Esophagus (tissue), 2 donors: ENCODE data around the gene IL37. TPM values are rescaled to one million over a fixed set of nuclear protein-coding genes. Genes with fewer than 3 reads are reported as not detected.

ENCODE experiments used
- H3K27ac ChIP-seq, 2 donors: one replicate each; pipeline ENCODE4 v1.5.1; 2013; ENCODE audit warnings: low read depth in 2 of 2, mild to moderate bottlenecking in 2 of 2, inconsistent platforms in 1 of 2, low read length in 1 of 2, moderate library complexity in 1 of 2
- H3K27me3 ChIP-seq, 2 donors: one replicate each; pipeline ENCODE4 v1.6.1; 2013; ENCODE audit warnings: low read length in 2 of 2, control low read depth in 1 of 2, mild to moderate bottlenecking in 1 of 2; ENCODE audit not compliant: insufficient read depth in 2 of 2, control insufficient read depth in 1 of 2
- H3K36me3 ChIP-seq, 2 donors: one replicate each; pipeline ENCODE4 v1.6.1; 2013; ENCODE audit warnings: low read length in 1 of 2; ENCODE audit not compliant: control insufficient read depth in 2 of 2, insufficient read depth in 2 of 2
- H3K4me1 ChIP-seq, 2 donors: one replicate each; pipeline ENCODE4 v1.6.1; 2013; ENCODE audit warnings: low read length in 1 of 2; ENCODE audit not compliant: control insufficient read depth in 2 of 2, insufficient read depth in 2 of 2
- H3K4me3 ChIP-seq, 2 donors: one replicate each; pipeline ENCODE4 v1.5.1; 2013; ENCODE audit warnings: low read length in 2 of 2, mild to moderate bottlenecking in 2 of 2, low read depth in 1 of 2, moderate library complexity in 1 of 2
- H3K9me3 ChIP-seq, 2 donors: one replicate each; pipeline ENCODE4 v1.6.1; 2013; ENCODE audit warnings: mild to moderate bottlenecking in 2 of 2, low read depth in 1 of 2, low read length in 1 of 2, moderate library complexity in 1 of 2; ENCODE audit not compliant: control insufficient read depth in 2 of 2, insufficient read depth in 1 of 2
- WGBS, 2 donors: extraction: QIAGEN DNeasy Blood & Tissue Kit; methylation state at CpG; one replicate each; pipeline ENCODE4 v1.1.7; 2013; 5-methylcytosine and 5-hydroxymethylcytosine counted together
- polyA plus RNA-seq, 2 donors: library from polyadenylated mRNA; stranded (reverse); fragments of 200-250 nt; gene quantifications; one replicate each; pipeline ENCODE4 v1.2.3, GENCODE V29; 2013
- donor health status: healthy with polysubstance abuse.
- donor health status: Bipolar disorder and iron deficiency.

IL37 gene
- polyA plus RNA-seq, 2 donors: 0.06 to 0.12 TPM

- Histone ChIP-seq H3K4me3 (no peak overlapping the region), H3K27me3 (no peaks in the 10 kb centered on the region), H3K4me1 (peaks cover 2 to 9% of the 10 kb centered on the region in 2 donors), H3K36me3 (no peaks in the 10 kb centered on the region), H3K27ac (peak overlapping the region; percentile 78 to 91), H3K9me3 (no peaks in the 10 kb centered on the region)
- WGBS, 2 donors: 53 to 68% methylated on average over 6 of the region's 6 CpGs
Observed at GRCh38 chr2:112877423-112877822, 33.5 kb upstream of the IL37 start.

DNA sequence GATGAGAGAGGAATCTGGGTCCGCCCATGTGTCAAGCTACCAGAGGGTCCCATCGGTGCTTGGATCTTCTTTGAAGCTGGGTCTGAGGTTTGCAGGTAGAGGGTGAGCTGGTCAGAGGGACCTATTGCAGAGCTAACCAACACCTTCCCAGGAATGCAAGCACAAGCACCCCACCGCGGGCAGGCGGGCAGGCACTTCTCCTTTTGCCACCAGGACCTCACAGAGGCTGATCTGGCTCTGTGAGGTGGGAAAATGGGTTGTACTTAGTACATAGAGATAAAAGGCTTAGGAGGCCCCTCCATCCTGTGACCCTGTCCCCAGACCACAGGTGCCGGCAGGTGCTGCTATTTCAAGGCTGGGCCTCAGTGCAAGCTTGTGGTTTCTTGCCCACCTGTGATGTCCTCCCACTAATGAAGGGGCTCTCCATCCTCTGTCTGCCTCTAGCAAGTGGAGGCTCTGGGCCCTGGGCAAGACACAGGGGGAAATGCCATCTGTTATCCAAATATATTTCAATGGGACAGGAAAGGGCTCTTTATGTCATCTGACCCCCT, 31.4 kb upstream of the IL37 start:
- Histone ChIP-seq H3K4me3 (no peak overlapping the region), H3K36me3 (no peaks in the 10 kb centered on the region), H3K9me3 (no peaks in the 10 kb centered on the region), H3K27ac (no peak overlapping the region), H3K4me1 (peaks cover 2 to 9% of the 10 kb centered on the region in 2 donors), H3K27me3 (no peaks in the 10 kb centered on the region)
- 83 to 91% methylated on average over 6 of the region's 6 CpGs for WGBS, 2 donors

- 81 to 83% methylated on average over 5 of the region's 5 CpGs for WGBS, 2 donors
- Histone ChIP-seq H3K4me3 (no peak overlapping the region), H3K27ac (peak overlapping the region in 1 of 2 donors; percentile 36), H3K27me3 (no peaks in the 10 kb centered on the region), H3K9me3 (no peaks in the 10 kb centered on the region), H3K36me3 (no peaks in the 10 kb centered on the region), H3K4me1 (peaks cover 2 to 9% of the 10 kb centered on the region in 2 donors)
Observed at GRCh38 chr2:112880091-112880531, 30.9 kb upstream of the IL37 start.

DNA sequence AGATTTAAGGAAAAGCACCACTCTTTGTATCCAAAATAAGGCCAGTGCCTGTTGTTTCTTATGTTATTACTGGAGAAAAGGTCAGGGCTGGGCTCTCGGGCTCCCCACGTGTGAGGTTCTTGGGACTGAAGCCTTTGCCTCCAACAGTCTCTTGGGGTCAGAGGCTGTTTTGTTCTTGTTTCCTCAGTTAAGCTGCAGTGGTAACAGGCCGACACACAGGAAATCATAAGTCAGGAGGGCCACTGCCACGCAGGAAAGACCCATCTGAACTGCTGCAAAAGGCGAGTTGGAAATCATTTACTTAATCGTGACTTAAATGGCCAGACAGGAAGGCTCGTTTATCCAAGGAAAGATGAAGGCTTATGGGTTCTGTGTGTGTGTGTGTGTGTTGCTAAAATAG, 30.3 kb upstream of the IL37 start:
- no peaks in the 10 kb centered on the region for H3K27me3 ChIP-seq
- no peaks in the 10 kb centered on the region for H3K36me3 ChIP-seq
- WGBS, 2 donors: 71 to 74% methylated on average over 7 of the region's 7 CpGs
- H3K4me1 ChIP-seq: peaks cover 2 to 9% of the 10 kb centered on the region in 2 donors
- H3K4me3 ChIP-seq: no peak overlapping the region
- H3K27ac ChIP-seq: no peak overlapping the region
- no peaks in the 10 kb centered on the region for H3K9me3 ChIP-seq

- no peaks in the 10 kb centered on the region for H3K27me3 ChIP-seq
- no peaks in the 10 kb centered on the region for H3K36me3 ChIP-seq
- peak overlapping the region in 1 of 2 donors; percentile 53 for H3K27ac ChIP-seq
- WGBS, 2 donors: 65 to 71% methylated on average over 5 of the region's 5 CpGs
- H3K9me3 ChIP-seq: no peaks in the 10 kb centered on the region
- H3K4me1 ChIP-seq: peaks cover 2 to 9% of the 10 kb centered on the region in 2 donors
- no peak overlapping the region for H3K4me3 ChIP-seq
Observed at GRCh38 chr2:112881217-112881985, 29.6 kb upstream of the IL37 start.

DNA sequence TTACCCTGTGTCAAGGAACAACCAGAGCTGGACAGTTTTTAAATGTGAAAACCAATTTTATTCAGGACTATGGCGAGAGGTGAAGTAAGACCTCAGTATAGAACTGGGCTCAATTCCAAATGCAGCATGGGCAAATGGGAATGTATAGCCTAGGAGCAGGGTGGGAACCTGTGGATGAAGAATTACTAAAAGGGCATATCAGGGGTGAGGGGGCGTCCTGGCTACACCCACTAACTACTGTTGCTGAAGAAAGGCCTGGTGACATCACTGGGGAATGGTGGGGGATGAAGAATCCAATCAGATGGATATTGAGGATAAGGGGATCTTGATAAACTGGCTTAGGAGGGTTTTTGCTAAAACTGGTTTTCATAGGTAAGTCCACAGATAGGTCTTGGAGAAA, 27.3 kb upstream of the IL37 start:
- no peak overlapping the region for H3K27ac ChIP-seq
- H3K27me3 ChIP-seq: no peaks in the 10 kb centered on the region
- peaks cover 2 to 4% of the 10 kb centered on the region in 2 donors for H3K4me1 ChIP-seq
- no peaks in the 10 kb centered on the region for H3K9me3 ChIP-seq
- no peak overlapping the region for H3K4me3 ChIP-seq
- no peaks in the 10 kb centered on the region for H3K36me3 ChIP-seq
- WGBS, 2 donors: 88 to 90% methylated on average over 2 of the region's 2 CpGs

DNA sequence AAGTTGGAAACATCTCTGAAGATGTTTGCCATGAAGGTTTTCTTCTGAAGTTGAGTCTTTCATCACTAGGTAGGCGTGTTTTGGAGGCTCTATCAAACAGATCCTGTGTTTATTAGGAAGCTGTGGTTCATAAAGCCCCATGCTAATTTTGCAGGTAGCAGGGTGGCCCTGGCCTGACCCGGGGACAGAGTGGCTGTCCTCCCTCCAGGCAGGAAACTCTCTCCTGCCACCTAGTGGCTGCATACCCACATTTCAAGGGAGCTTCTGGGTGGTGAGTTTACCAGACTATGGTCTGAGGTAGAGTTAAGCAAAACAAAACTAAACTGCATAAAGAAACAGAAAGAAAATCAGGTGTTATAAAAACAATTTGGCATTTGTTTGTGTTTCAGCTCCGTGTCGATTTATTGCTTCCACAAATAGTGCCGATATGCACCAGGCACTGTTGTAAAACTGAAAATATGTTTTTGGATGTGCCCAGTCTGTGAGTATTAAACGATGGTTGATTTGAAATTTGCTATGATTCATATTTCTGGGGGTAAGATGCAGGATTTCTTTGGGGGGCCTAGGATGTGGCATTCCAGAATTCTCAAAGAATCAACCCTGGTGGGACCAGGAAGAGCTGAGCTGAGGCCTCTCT, 26.0 kb upstream of the IL37 start:
- Histone ChIP-seq H3K9me3 (no peaks in the 10 kb centered on the region), H3K27ac (no peak overlapping the region), H3K36me3 (no peaks in the 10 kb centered on the region), H3K27me3 (no peaks in the 10 kb centered on the region), H3K4me3 (no peak overlapping the region), H3K4me1 (peaks cover 2 to 4% of the 10 kb centered on the region in 2 donors)
- 47 to 57% methylated on average over 6 of the region's 6 CpGs for WGBS, 2 donors

- H3K36me3 ChIP-seq: no peaks in the 10 kb centered on the region
- H3K4me1 ChIP-seq: peaks cover 0 to 1% of the 10 kb centered on the region in 2 donors
- no peak overlapping the region for H3K4me3 ChIP-seq
- WGBS, 2 donors: 74 to 84% methylated on average over 4 of the region's 4 CpGs
- H3K27me3 ChIP-seq: no peaks in the 10 kb centered on the region
- H3K9me3 ChIP-seq: no peaks in the 10 kb centered on the region
- no peak overlapping the region for H3K27ac ChIP-seq
Observed at GRCh38 chr2:112885506-112885902, 25.5 kb upstream of the IL37 start.

- no peaks in the 10 kb centered on the region for H3K27me3 ChIP-seq
- peaks cover 2 to 5% of the 10 kb centered on the region in 2 donors for H3K4me1 ChIP-seq
- no peak overlapping the region for H3K27ac ChIP-seq
- H3K9me3 ChIP-seq: no peaks in the 10 kb centered on the region
- 90 to 91% methylated on average over 2 of the region's 2 CpGs for WGBS, 2 donors
- no peaks in the 10 kb centered on the region for H3K36me3 ChIP-seq
- H3K4me3 ChIP-seq: no peak overlapping the region
Observed at GRCh38 chr2:112886291-112886690, 24.7 kb upstream of the IL37 start.
